Measurements from ENCODE around the gene WDR38. TPM values are rescaled to one million over a fixed set of nuclear protein-coding genes. Genes with fewer than 3 reads are reported as not detected.

The WDR38 gene
- total and polyA plus RNA-seq, 2 of the 13 experiments (the other 11 are each of a cell fraction or from before 2014, with no cell fraction given), result not detected

GRCh38 chr9:124839612-124840299 is 13.5 kb upstream of the WDR38 start:
- Histone ChIP-seq H3K9me3 (ENCODE audit: low read length) (no peaks in the 10 kb centered on the region), H2AFZ (ENCODE audit: low read length) (no peak overlapping the region), H3K4me1 (ENCODE audit: insufficient read depth, low read length) (peaks cover 34% of the 10 kb centered on the region), H4K20me1 (ENCODE audit: insufficient read depth, low read length) (no peaks in the 10 kb centered on the region), H3K36me3 (replicated peaks in 1 of 2; ENCODE audit: control insufficient read depth in 1 of 2, insufficient read depth in 2 of 2, low read length in 2 of 2) (no peaks in the 10 kb centered on the region), H3K4me2 (ENCODE audit: low read depth, low read length) (peak overlapping the region; percentile 70), H3K9ac (ENCODE audit: insufficient read depth, low read depth, low read length) (no peak overlapping the region), H3K4me3 (replicated peaks in 1 of 3; ENCODE audit: insufficient read depth in 1 of 3, low read depth in 2 of 3, low read length in 3 of 3) (peak overlapping the region in 1 of 3 experiments; percentile 60; a peak in 1 of 6 replicates), H3K27ac (ENCODE audit: extremely low read length, insufficient read depth, low read length) (no peak overlapping the region), H3K27me3 (ENCODE audit: control insufficient read depth in 1 of 2, insufficient read depth in 2 of 2, low read length in 2 of 2) (peaks cover 0 to 6% of the 10 kb centered on the region in 2 experiments; a peak in 2 of 5 replicates), H3K79me2 (ENCODE audit: insufficient read depth, low read length) (no peaks in the 10 kb centered on the region)
- CTCF ChIA-PET (ENCODE audit: low intra/inter-chr PET ratio, low total read pairs), result interaction anchor here (0.8 to 2.8 kb wide), 6 partner anchors 12 to 68 kb away, joined by 3 to 16 read pairs (median 7); partner anchors contain the start of gene WDR38
- BruUV-seq (replicated peaks), result no TSS peak
- in situ Hi-C loops (cut with HindIII; ENCODE audit: extremely low pct_ligation_motif_present, low pct_unique_long_range_greater_than_20kb) (loop anchor here (10.0 kb wide), 1 partner anchor 45 kb away; no protein-coding TSS in a partner anchor), intact Hi-C loops (cut with micrococcal nuclease; ENCODE audit: unreplicated experiment) (no loop called here)
- WGBS (ENCODE audit: low lambda C conversion rate), result 3% methylated on average over 7 of the region's 12 CpGs
- FAIRE-seq (peak; percentile 68), DNase-seq (ENCODE audit: low spot score) (peak; percentile 43), ATAC-seq (peak; percentile 73)
- POLR2A ChIA-PET, result interaction anchor here (0.8 to 1.6 kb wide), 3 partner anchors 22 to 29 kb away, joined by 3 to 10 read pairs (median 4); partner anchors contain the start of genes ARPC5L and RPL35
- TF ChIP-seq THAP7 (CRISPR knock-in tag; IDR thresholded peaks at IDR 0.05) (no peak), ZNF530 (CRISPR knock-in tag; IDR thresholded peaks at IDR 0.05; ENCODE audit: low read depth) (no peak), ZNF343 (CRISPR knock-in tag; IDR thresholded peaks at IDR 0.05) (0 out of 2 replicates have a peak, but pooled peaks have one; percentile 45), PATZ1 (CRISPR knock-in tag; IDR thresholded peaks at IDR 0.05) (peak; percentile 76; the same call in 1 of the 2 replicates), ZNF367 (CRISPR knock-in tag; IDR thresholded peaks at IDR 0.05; ENCODE audit: borderline replicate concordance) (no peak), STAG1 (CRISPR knock-in tag; IDR thresholded peaks at IDR 0.05) (peak; percentile 28; the same call in 1 of the 2 replicates), UBTF (CRISPR knock-in tag; IDR thresholded peaks at IDR 0.05) (0 out of 2 replicates have a peak, but pooled peaks have one; percentile 16), LCORL (IDR thresholded peaks at IDR 0.05) (no peak), LCORL (CRISPR knock-in tag; IDR thresholded peaks at IDR 0.05) (0 out of 2 replicates have a peak, but pooled peaks have one; percentile 30), ZNF768 (CRISPR knock-in tag; IDR thresholded peaks at IDR 0.05) (peak; percentile 97), ZIK1 (CRISPR knock-in tag; IDR thresholded peaks at IDR 0.05; ENCODE audit: borderline replicate concordance, low read depth) (no peak), HNRNPL (IDR thresholded peaks at IDR 0.05; ENCODE audit: low read depth, low read length) (peak; percentile 30; the same call in 1 of the 2 replicates), ZMYM3 (CRISPR knock-in tag; IDR thresholded peaks at IDR 0.05) (peak; percentile 46; the same call in 1 of the 2 replicates), SNAPC5 (CRISPR knock-in tag; IDR thresholded peaks at IDR 0.05; ENCODE audit: borderline replicate concordance) (no peak), FOXK1 (CRISPR knock-in tag; IDR thresholded peaks at IDR 0.05; ENCODE audit: borderline replicate concordance, low read depth) (no peak), MYC (CRISPR knock-in tag; IDR thresholded peaks at IDR 0.05; ENCODE audit: borderline replicate concordance) (no peak)
